ENCODE measurements around the gene SLC38A9.

SLC38A9 gene

DNA sequence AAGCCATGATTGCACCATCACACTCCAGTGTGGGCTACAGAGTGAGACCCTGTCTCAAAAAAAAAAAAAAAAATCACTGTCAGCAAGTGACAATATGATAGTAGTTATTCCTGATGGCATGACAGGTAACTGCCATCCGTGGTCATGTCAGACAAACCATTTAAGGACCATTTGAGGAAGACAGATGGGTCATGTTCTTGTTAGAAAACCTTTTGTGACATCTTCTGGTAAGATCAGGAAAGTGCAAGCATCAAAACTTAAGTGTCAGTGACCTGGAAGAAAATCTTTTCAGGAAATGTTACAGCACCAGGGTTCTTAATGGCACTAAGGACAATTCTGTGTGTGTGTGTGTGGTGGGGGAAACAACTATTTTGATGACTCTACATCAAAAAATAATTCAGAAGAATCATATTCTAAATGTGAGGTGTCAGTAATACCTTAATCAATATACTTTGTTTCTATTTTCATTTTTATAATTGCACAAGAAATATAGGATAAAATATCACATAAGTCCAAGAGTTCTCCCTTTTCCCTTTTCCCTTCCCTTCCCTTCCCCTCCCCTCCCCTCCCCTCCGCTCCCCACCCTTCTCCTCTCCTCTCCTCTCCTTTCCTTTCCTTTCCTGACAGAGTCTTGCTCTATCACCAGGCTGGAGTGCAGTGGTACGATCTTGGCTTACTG is 17.8 kb downstream of the SLC38A9 start:
- Mint-ChIP-seq H3K27ac (no peak overlapping the region), H3K4me3 (no peak overlapping the region), H3K36me3 (ENCODE audit: low read depth) (peaks cover 11% of the 10 kb centered on the region), H3K4me1 (ENCODE audit: low read depth) (peaks cover 8% of the 10 kb centered on the region), H3K27me3 (ENCODE audit: low read depth) (no peaks in the 10 kb centered on the region), H3K9me3 (no peaks in the 10 kb centered on the region)

- H3K9me3 Mint-ChIP-seq = no peaks in the 10 kb centered on the region
- peaks cover 5% of the 10 kb centered on the region for H3K4me1 Mint-ChIP-seq (ENCODE audit: low read depth)
- peaks cover 6% of the 10 kb centered on the region for H3K36me3 Mint-ChIP-seq (ENCODE audit: low read depth)
These were observed 19.6 kb downstream of the SLC38A9 start for GRCh38 chr5:55692509-55692908.

GRCh38 chr5:55692106-55692417 is 20.1 kb downstream of the SLC38A9 start:
- Mint-ChIP-seq H3K4me3 (no peak overlapping the region), H3K36me3 (ENCODE audit: low read depth) (peaks cover 2% of the 10 kb centered on the region), H3K9me3 (no peaks in the 10 kb centered on the region), H3K27me3 (ENCODE audit: low read depth) (no peaks in the 10 kb centered on the region), H3K4me1 (ENCODE audit: low read depth) (peaks cover 5% of the 10 kb centered on the region), H3K27ac (no peak overlapping the region)

More at GRCh38 chr5:55692509-55692908, 19.6 kb downstream of the SLC38A9 start:
- Mint-ChIP-seq H3K27ac (no peak overlapping the region), H3K27me3 (ENCODE audit: low read depth) (no peaks in the 10 kb centered on the region), H3K4me3 (no peak overlapping the region)

DNA sequence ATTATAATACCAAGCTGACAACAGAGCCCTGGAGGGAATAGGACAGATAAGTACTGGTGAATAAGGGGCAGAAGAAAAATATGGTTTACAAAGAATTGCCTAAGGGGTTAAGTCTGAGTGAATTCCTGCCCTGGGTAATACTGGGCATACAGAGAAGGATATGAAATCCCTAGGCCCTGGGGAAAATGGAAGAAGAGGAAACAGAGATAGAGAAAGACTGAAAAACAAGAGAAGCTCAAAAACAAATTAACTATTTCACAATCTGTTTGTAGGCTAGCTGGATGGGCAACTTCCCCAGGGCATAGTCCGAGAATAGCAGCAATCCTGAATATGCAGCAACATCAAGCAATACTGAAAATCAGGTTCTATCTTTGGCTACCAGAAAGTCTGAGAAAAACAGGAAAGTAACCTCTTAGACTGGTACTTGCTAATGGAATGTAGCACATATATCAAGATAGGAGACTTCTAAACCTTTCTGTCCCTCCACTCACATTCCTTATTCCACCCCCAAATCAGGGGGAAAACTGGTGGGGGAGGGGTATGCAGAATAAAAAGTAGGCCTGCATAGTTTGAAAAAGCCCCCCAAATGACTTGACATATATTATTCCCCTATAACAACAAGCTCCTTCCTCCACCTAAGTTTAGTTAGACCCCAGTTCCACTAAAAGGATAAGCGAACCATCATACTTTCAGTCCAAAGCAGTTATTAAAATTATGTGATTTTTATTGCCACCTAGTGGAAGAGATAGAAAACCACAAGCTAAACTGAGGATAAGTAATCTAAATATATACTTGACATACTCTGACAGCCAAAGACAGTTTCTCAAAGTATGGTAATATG is 20.6 kb downstream of the SLC38A9 start:
- no peak overlapping the region for H3K4me3 Mint-ChIP-seq
- no peak overlapping the region for H3K27ac Mint-ChIP-seq
- no peaks in the 10 kb centered on the region for H3K27me3 Mint-ChIP-seq (ENCODE audit: low read depth)
- H3K9me3 Mint-ChIP-seq = no peaks in the 10 kb centered on the region
- peaks cover 5% of the 10 kb centered on the region for H3K4me1 Mint-ChIP-seq (ENCODE audit: low read depth)
- H3K36me3 Mint-ChIP-seq (ENCODE audit: low read depth) = peaks cover 2% of the 10 kb centered on the region

DNA sequence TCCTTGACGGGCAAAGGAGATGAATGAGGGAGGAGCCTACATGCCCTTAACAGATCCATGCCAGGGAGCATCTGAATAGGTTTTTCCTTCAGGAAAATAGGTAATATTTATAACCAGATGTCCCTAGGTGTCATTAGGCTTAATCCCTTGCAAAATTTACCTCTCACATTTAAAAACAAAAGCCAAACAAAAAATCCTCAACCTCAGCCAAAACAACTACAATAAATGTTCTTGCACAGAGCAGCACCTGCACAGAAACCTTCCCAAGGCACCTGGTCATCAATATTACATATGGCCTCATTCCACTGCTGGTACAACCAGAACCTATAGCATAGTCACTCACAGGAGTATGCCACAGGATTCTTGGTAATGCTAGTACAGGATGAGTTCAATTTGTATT is 30.1 kb downstream of the SLC38A9 start:
- Mint-ChIP-seq H3K4me1 (ENCODE audit: low read depth) (peaks cover 1% of the 10 kb centered on the region), H3K4me3 (no peak overlapping the region), H3K9me3 (no peaks in the 10 kb centered on the region), H3K36me3 (ENCODE audit: low read depth) (peaks cover 8% of the 10 kb centered on the region), H3K27me3 (ENCODE audit: low read depth) (no peaks in the 10 kb centered on the region), H3K27ac (no peak overlapping the region)

- Mint-ChIP-seq H3K36me3 (ENCODE audit: low read depth) (peaks cover 8% of the 10 kb centered on the region), H3K9me3 (no peaks in the 10 kb centered on the region)
These were observed 30.8 kb downstream of the SLC38A9 start for GRCh38 chr5:55681301-55681700.

GRCh38 chr5:55680353-55680752 is 31.8 kb downstream of the SLC38A9 start:
- Mint-ChIP-seq H3K27ac (no peak overlapping the region), H3K27me3 (ENCODE audit: low read depth) (no peaks in the 10 kb centered on the region), H3K36me3 (ENCODE audit: low read depth) (peaks cover 5% of the 10 kb centered on the region), H3K4me3 (no peak overlapping the region), H3K4me1 (ENCODE audit: low read depth) (peaks cover 4% of the 10 kb centered on the region), H3K9me3 (no peaks in the 10 kb centered on the region)

More at GRCh38 chr5:55681301-55681700, 30.8 kb downstream of the SLC38A9 start:
- Mint-ChIP-seq H3K27me3 (ENCODE audit: low read depth) (no peaks in the 10 kb centered on the region), H3K4me3 (no peak overlapping the region), H3K27ac (no peak overlapping the region), H3K4me1 (ENCODE audit: low read depth) (peaks cover 1% of the 10 kb centered on the region)

DNA sequence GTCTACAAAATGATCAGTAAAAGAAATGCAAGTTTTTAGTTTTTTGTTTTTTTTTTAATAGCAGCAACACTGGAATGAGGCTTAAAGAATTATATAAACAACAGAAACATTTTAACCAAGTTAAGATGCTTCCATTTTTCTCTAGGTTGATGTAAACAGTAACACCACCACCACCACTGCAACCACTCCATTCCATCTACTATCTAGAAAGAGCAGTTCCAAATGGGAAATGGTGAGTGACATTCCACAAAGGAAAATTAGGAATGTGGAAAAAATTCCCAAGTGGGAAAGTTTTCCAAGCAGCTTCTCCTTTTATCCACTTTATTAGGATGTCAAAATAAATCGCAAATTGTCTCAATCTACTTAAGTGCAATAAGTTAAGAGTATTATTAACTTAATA is 32.6 kb downstream of the SLC38A9 start:
- Mint-ChIP-seq H3K27me3 (ENCODE audit: low read depth) (no peaks in the 10 kb centered on the region), H3K4me1 (ENCODE audit: low read depth) (peaks cover 4% of the 10 kb centered on the region), H3K9me3 (no peaks in the 10 kb centered on the region), H3K36me3 (ENCODE audit: low read depth) (peaks cover 1% of the 10 kb centered on the region), H3K27ac (no peak overlapping the region), H3K4me3 (no peak overlapping the region)

DNA sequence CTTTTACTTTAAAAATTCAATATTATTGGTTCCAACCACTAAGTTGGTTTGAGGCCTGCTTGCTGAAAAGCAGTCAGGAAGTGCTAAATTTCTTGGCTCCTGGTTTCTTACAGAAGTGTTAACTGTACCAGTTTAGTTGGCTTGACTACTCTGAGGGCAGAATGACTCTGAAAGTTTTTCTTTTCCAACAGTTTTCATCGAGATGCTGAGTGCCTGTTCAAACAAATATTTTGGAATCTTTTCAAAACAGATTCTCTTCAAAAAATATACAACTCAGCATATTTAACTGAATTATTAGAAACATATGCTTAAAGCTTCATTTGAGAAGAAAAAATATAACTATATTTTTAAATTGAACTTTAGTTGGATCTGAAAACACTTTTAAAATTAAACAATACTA is 37.0 kb downstream of the SLC38A9 start:
- peaks cover 7% of the 10 kb centered on the region for H3K36me3 Mint-ChIP-seq (ENCODE audit: low read depth)
- H3K4me3 Mint-ChIP-seq = no peak overlapping the region
- peaks cover 5% of the 10 kb centered on the region for H3K4me1 Mint-ChIP-seq (ENCODE audit: low read depth)
- no peaks in the 10 kb centered on the region for H3K9me3 Mint-ChIP-seq
- no peaks in the 10 kb centered on the region for H3K27me3 Mint-ChIP-seq (ENCODE audit: low read depth)
- no peak overlapping the region for H3K27ac Mint-ChIP-seq

DNA sequence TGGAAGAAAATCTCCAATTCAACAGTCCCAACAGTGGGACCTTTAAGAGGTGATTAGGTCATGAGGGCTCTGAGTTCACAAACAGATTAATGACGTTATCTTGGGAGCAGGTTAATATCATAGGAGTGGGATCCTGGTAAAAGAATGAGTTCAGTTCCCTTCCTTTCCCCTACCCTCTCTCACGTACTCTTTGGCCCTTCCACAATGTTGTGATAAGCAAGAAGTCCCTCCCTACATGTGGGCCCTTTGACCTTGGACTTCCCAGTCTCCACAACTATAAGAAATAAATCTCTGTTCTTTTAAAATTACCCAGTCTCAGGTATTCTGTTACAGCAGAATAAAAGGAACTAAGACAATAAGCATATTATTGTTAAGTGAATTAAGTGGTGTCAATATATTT is 37.8 kb downstream of the SLC38A9 start:
- peaks cover 5% of the 10 kb centered on the region for H3K4me1 Mint-ChIP-seq (ENCODE audit: low read depth)
- H3K27me3 Mint-ChIP-seq (ENCODE audit: low read depth) = no peaks in the 10 kb centered on the region
- H3K4me3 Mint-ChIP-seq = no peak overlapping the region
- H3K27ac Mint-ChIP-seq = no peak overlapping the region
- H3K36me3 Mint-ChIP-seq (ENCODE audit: low read depth) = peaks cover 7% of the 10 kb centered on the region
- H3K9me3 Mint-ChIP-seq = no peaks in the 10 kb centered on the region

- H3K27me3 Mint-ChIP-seq (ENCODE audit: low read depth) = no peaks in the 10 kb centered on the region
- H3K4me3 Mint-ChIP-seq = no peak overlapping the region
- peaks cover 4% of the 10 kb centered on the region for H3K4me1 Mint-ChIP-seq (ENCODE audit: low read depth)
- no peak overlapping the region for H3K27ac Mint-ChIP-seq
- no peaks in the 10 kb centered on the region for H3K9me3 Mint-ChIP-seq
- peaks cover 9% of the 10 kb centered on the region for H3K36me3 Mint-ChIP-seq (ENCODE audit: low read depth)
These were observed 39.6 kb downstream of the SLC38A9 start for GRCh38 chr5:55672477-55672911.

- no peaks in the 10 kb centered on the region for H3K27me3 Mint-ChIP-seq (ENCODE audit: low read depth)
- H3K4me3 Mint-ChIP-seq = no peak overlapping the region
- no peak overlapping the region for H3K27ac Mint-ChIP-seq
- H3K36me3 Mint-ChIP-seq (ENCODE audit: low read depth) = peaks cover 9% of the 10 kb centered on the region
- H3K4me1 Mint-ChIP-seq (ENCODE audit: low read depth) = peaks cover 4% of the 10 kb centered on the region
- no peaks in the 10 kb centered on the region for H3K9me3 Mint-ChIP-seq
These were observed 40.1 kb downstream of the SLC38A9 start for GRCh38 chr5:55671975-55672374.

DNA sequence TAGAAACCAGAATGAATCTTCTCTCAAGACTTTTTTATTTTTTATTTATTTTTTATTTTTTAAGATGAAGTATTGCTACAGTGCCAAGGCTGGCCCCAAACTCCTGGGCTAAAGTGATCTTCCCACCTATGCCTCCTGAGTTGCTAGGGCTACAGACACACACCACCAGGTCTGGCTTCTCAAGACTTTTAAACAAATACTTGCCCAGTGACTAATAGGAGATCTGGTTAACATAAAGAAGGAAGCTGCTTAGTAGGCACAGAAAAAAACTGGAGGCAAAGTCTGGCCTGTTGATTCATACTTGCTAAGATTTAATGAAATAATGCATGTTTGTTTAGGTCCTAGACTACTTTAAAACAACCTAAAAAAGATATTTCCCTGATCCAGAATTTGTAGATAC is 43.8 kb downstream of the SLC38A9 start:
- Mint-ChIP-seq H3K27me3 (ENCODE audit: low read depth) (no peaks in the 10 kb centered on the region), H3K36me3 (ENCODE audit: low read depth) (peaks cover 9% of the 10 kb centered on the region), H3K4me3 (no peak overlapping the region), H3K9me3 (no peaks in the 10 kb centered on the region), H3K27ac (no peak overlapping the region), H3K4me1 (ENCODE audit: low read depth) (peaks cover 1% of the 10 kb centered on the region)

DNA sequence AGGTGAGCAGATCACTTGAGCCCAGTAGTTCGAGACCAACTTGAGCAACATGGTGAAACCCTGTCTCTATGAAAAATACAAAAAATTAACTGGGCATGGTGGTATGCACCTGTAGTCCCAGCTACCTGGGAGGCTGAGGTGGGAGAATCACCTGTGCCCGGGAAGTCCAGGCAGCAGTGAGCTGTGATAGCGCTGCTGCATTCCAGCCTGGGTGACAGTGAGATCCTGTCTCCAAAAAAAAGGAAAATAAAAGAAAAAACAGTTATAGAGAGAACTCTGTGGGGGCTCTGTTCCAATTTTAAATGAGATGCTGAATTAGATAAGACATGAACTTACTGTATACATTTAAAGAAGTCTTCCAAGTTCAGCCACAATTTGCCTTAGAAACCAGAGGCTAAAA is 44.2 kb downstream of the SLC38A9 start:
- Mint-ChIP-seq H3K36me3 (ENCODE audit: low read depth) (peaks cover 9% of the 10 kb centered on the region), H3K27me3 (ENCODE audit: low read depth) (no peaks in the 10 kb centered on the region), H3K9me3 (no peaks in the 10 kb centered on the region), H3K4me3 (no peak overlapping the region), H3K27ac (no peak overlapping the region), H3K4me1 (ENCODE audit: low read depth) (no peaks in the 10 kb centered on the region)

GRCh38 chr5:55665065-55665464 is 47.1 kb downstream of the SLC38A9 start:
- no peak overlapping the region for H3K4me3 Mint-ChIP-seq
- H3K36me3 Mint-ChIP-seq (ENCODE audit: low read depth) = peaks cover 13% of the 10 kb centered on the region
- no peaks in the 10 kb centered on the region for H3K9me3 Mint-ChIP-seq
- no peak overlapping the region for H3K27ac Mint-ChIP-seq
- no peaks in the 10 kb centered on the region for H3K4me1 Mint-ChIP-seq (ENCODE audit: low read depth)
- H3K27me3 Mint-ChIP-seq (ENCODE audit: low read depth) = no peaks in the 10 kb centered on the region

Measured in T-helper 1 cell treated with Interleukin-12 subunit alpha and Interleukin-12 subunit beta and Interleukin-4 antibody, amounts not matched to agents 30 μg/mL and 1 μg/mL, for 36 hours (primary cell).